HuH-7.5 (cell line): Measurements from ENCODE around the gene CYP27B1.

ENCODE experiments used
- DNase-seq: peaks from one replicate; pipeline ENCODE4 v3.0.0; 2011; ENCODE audit warnings: low spot score

CYP27B1 gene

GRCh38 chr12:57735198-57735855 is 31.6 kb downstream of the CYP27B1 start:
- DNase-seq, result peak; percentile 87

GRCh38 chr12:57734591-57734990 is 32.3 kb downstream of the CYP27B1 start:
- no peak for DNase-seq

GRCh38 chr12:57733928-57734327 is 33.0 kb downstream of the CYP27B1 start:
- no peak for DNase-seq

GRCh38 chr12:57732726-57733593 is 33.9 kb downstream of the CYP27B1 start:
- no peak for DNase-seq

GRCh38 chr12:57732270-57732669 is 34.6 kb downstream of the CYP27B1 start:
- DNase-seq, result no peak

- DNase-seq, result no peak
These were observed 35.3 kb downstream of the CYP27B1 start for GRCh38 chr12:57731411-57732080.

GRCh38 chr12:57730336-57731067 is 36.4 kb downstream of the CYP27B1 start:
- no peak for DNase-seq

GRCh38 chr12:57729321-57729844 is 37.5 kb downstream of the CYP27B1 start:
- DNase-seq, result no peak

- no peak for DNase-seq
These were observed 39.0 kb downstream of the CYP27B1 start for GRCh38 chr12:57727758-57728395.

GRCh38 chr12:57726884-57727757 is 39.8 kb downstream of the CYP27B1 start:
- DNase-seq, result no peak

- DNase-seq, result peak; percentile 95
These were observed 40.6 kb downstream of the CYP27B1 start for GRCh38 chr12:57726151-57726883.

- no peak for DNase-seq
These were observed 41.1 kb downstream of the CYP27B1 start for GRCh38 chr12:57725851-57726150.

GRCh38 chr12:57724936-57725740 is 41.7 kb downstream of the CYP27B1 start:
- DNase-seq, result no peak

GRCh38 chr12:57724003-57724935 is 42.6 kb downstream of the CYP27B1 start:
- DNase-seq, result no peak

GRCh38 chr12:57723630-57723962 is 43.3 kb downstream of the CYP27B1 start:
- DNase-seq, result no peak

- no peak for DNase-seq
These were observed 43.9 kb downstream of the CYP27B1 start for GRCh38 chr12:57722716-57723629.
